Measurements from ENCODE around the gene RAB44. TPM values are rescaled to one million over a fixed set of nuclear protein-coding genes. Genes with fewer than 3 reads are reported as not detected.

RAB44 gene
- total RNA-seq, 1 experiment from 2014 or later: 0.05 TPM

DNA sequence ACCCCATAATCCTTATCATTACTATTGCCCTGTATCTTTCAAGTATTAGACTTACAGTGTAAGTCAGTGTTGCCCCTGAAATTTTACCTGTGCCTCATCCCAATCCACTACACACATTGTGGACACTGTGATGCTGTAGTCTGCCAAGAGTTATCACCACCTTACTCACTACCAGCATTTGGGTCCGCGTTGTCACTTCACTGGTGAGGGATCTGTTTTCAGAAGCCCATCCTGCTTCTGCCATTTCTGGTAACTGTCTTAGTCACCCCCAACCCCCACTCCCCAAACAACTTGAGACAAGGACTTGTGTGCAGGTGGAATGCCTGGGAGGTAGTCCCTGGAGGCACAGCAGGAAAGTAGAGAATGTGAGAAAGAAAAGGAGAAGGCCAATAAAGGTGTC is 6.0 kb upstream of the RAB44 start:
- H2AFZ ChIP-seq (ENCODE audit: low read depth, low read length, poor library complexity, severe bottlenecking): no peak overlapping the region
- peaks cover 5 to 6% of the 10 kb centered on the region in 2 experiments; a peak in 2 of 4 replicates for H3K36me3 ChIP-seq (ENCODE audit: control insufficient read depth in 1 of 2, insufficient read depth in 2 of 2, low read length in 2 of 2)
- no peak overlapping the region for H3K27ac ChIP-seq (ENCODE audit: low read depth, low read length)
- DNase-seq (ENCODE audit: low read depth, low spot score) (no peak), ATAC-seq (no peak)
- RAD21 ChIA-PET (ENCODE audit: low non-redundant PET in 1 of 2, low total read pairs in 2 of 2, uncharacterized antibody in 2 of 2, unreplicated experiment in 2 of 2): no interaction called here
- no peaks in the 10 kb centered on the region for H4K20me1 ChIP-seq (ENCODE audit: insufficient read depth)
- H3K4me3 ChIP-seq (replicated peaks in 1 of 2; ENCODE audit: low read depth in 1 of 2, low read length in 2 of 2): no peak overlapping the region
- no peaks in the 10 kb centered on the region for H3K79me2 ChIP-seq (ENCODE audit: insufficient read depth, low read length)
- no TSS peak for BruUV-seq (replicated peaks)
- no peaks in the 10 kb centered on the region for H3K9me2 ChIP-seq (ENCODE audit: insufficient read depth)
- POLR2A ChIA-PET: no interaction called here
- no peak overlapping the region for H3K4me2 ChIP-seq (ENCODE audit: low read length)
- intact Hi-C loops (cut with micrococcal nuclease): no loop called here
- H3K9ac ChIP-seq (ENCODE audit: low read length): no peak overlapping the region
- H3K9me3 ChIP-seq (ENCODE audit: control insufficient read depth in 1 of 2, insufficient read depth in 1 of 2, low read depth in 1 of 2, low read length in 2 of 2): no peaks in the 10 kb centered on the region
- TF ChIP-seq REST (IDR thresholded peaks at IDR 0.05; ENCODE audit: low read depth) (no peak), RAD21 (IDR thresholded peaks at IDR 0.05; ENCODE audit: low read depth) (no peak), ZFX (IDR thresholded peaks at IDR 0.05) (no peak), EZH2 (IDR thresholded peaks at IDR 0.05) (no peak), TCF7L2 (IDR thresholded peaks at IDR 0.05; ENCODE audit: borderline replicate concordance, extremely low read depth, insufficient read depth, insufficient read length) (no peak)
- H3K27me3 ChIP-seq (ENCODE audit: insufficient read depth, low read length): no peaks in the 10 kb centered on the region
- CTCF ChIA-PET: no interaction called here
- no peaks in the 10 kb centered on the region for H3K4me1 ChIP-seq (ENCODE audit: control insufficient read depth in 1 of 2, insufficient read depth in 2 of 2, low read length in 2 of 2)

- Histone ChIP-seq H3K4me1 (ENCODE audit: control insufficient read depth in 1 of 2, insufficient read depth in 2 of 2, low read length in 2 of 2) (no peaks in the 10 kb centered on the region), H3K27me3 (ENCODE audit: insufficient read depth, low read length) (no peaks in the 10 kb centered on the region), H3K4me3 (replicated peaks in 1 of 2; ENCODE audit: low read depth in 1 of 2, low read length in 2 of 2) (no peak overlapping the region), H3K27ac (ENCODE audit: low read depth, low read length) (no peak overlapping the region), H3K4me2 (ENCODE audit: low read length) (no peak overlapping the region), H3K79me2 (ENCODE audit: insufficient read depth, low read length) (no peaks in the 10 kb centered on the region), H3K9me3 (ENCODE audit: control insufficient read depth in 1 of 2, insufficient read depth in 1 of 2, low read depth in 1 of 2, low read length in 2 of 2) (no peaks in the 10 kb centered on the region), H2AFZ (ENCODE audit: low read depth, low read length, poor library complexity, severe bottlenecking) (no peak overlapping the region), H3K36me3 (ENCODE audit: control insufficient read depth in 1 of 2, insufficient read depth in 2 of 2, low read length in 2 of 2) (no peaks in the 10 kb centered on the region; a peak in 1 of 4 replicates), H4K20me1 (ENCODE audit: insufficient read depth) (no peaks in the 10 kb centered on the region), H3K9ac (ENCODE audit: low read length) (no peak overlapping the region), H3K9me2 (ENCODE audit: insufficient read depth) (no peaks in the 10 kb centered on the region)
- BruUV-seq (replicated peaks): no TSS peak
- ATAC-seq (no peak), DNase-seq (ENCODE audit: low read depth, low spot score) (no peak)
- ChIA-PET RAD21 (ENCODE audit: low non-redundant PET in 1 of 2, low total read pairs in 2 of 2, uncharacterized antibody in 2 of 2, unreplicated experiment in 2 of 2) (no interaction called here), POLR2A (interaction anchor here (0.8 to 1.0 kb wide), 2 partner anchors 9 to 14 kb away, joined by 3 to 4 read pairs; partner anchors contain the start of gene CDKN1A), CTCF (no interaction called here)
- intact Hi-C loops (cut with micrococcal nuclease): no loop called here
- TF ChIP-seq SP1 (IDR thresholded peaks at IDR 0.05; ENCODE audit: low read depth) (no peak), ZFX (IDR thresholded peaks at IDR 0.05) (no peak), EZH2phosphoT487 (IDR thresholded peaks at IDR 0.05; ENCODE audit: borderline replicate concordance) (no peak), POLR2AphosphoS5 (IDR thresholded peaks at IDR 0.05; ENCODE audit: low read depth, low read length) (no peak), EZH2 (IDR thresholded peaks at IDR 0.05) (no peak), CBX3 (IDR thresholded peaks at IDR 0.05; ENCODE audit: low read depth) (no peak), ELF1 (IDR thresholded peaks at IDR 0.05; ENCODE audit: borderline replicate concordance, low read depth) (no peak), ZBTB33 (IDR thresholded peaks at IDR 0.05; ENCODE audit: extremely low read depth, insufficient replicate concordance, low read length) (no peak), ATF3 (IDR thresholded peaks at IDR 0.05) (no peak), TCF7L2 (IDR thresholded peaks at IDR 0.05; ENCODE audit: borderline replicate concordance, extremely low read depth, insufficient read depth, insufficient read length) (no peak), EGR1 (IDR thresholded peaks at IDR 0.05; ENCODE audit: low read depth) (no peak), JUND (IDR thresholded peaks at IDR 0.05) (no peak), SRF (IDR thresholded peaks at IDR 0.05; ENCODE audit: low read depth) (no peak), FOSL1 (IDR thresholded peaks at IDR 0.05; ENCODE audit: low read depth) (no peak), SIN3A (IDR thresholded peaks at IDR 0.05; ENCODE audit: low read depth) (no peak)
Observed at GRCh38 chr6:36692220-36692619, 5.4 kb upstream of the RAB44 start.

All from HCT116 (cell line).